GM12878 (cell line): ENCODE measurements around the gene WNT7A.

Experiments used
- CHD2 ChIP-seq: IDR thresholded peaks from 2 replicates; pipeline ENCODE4 v1.6.1; 2011; ENCODE audit warnings: low read depth, low read length, improper control_type of control experiment, borderline replicate concordance
- MEF2A ChIP-seq: IDR thresholded peaks from 2 replicates; pipeline ENCODE4 v1.6.1; 2011; ENCODE audit warnings: low read depth, mild to moderate bottlenecking, low read length, moderate library complexity; ENCODE audit not compliant: insufficient read depth
- NRF1 ChIP-seq: conservative IDR thresholded peaks from 2 replicates; pipeline ENCODE4 v1.6.1; 2011; ENCODE audit warnings: mild to moderate bottlenecking, low read depth, low read length, improper control_type of control experiment
- POLR2A ChIP-seq: IDR thresholded peaks from 2 replicates; pipeline ENCODE4 v1.6.1; 2011; ENCODE audit warnings: low read depth, mild to moderate bottlenecking, low read length
- RAD21 ChIP-seq: IDR thresholded peaks from 2 replicates; pipeline ENCODE4 v1.6.1; 2011; ENCODE audit warnings: mild to moderate bottlenecking, low read depth, low read length, moderate library complexity; ENCODE audit not compliant: insufficient read depth
- SMC3 ChIP-seq: IDR thresholded peaks from 2 replicates; pipeline ENCODE4 v1.6.1; 2011; ENCODE audit warnings: low read length, improper control_type of control experiment, borderline replicate concordance
- TF ChIP-seq, protein P1 (sequence below): IDR thresholded peaks from 2 replicates; pipeline ENCODE4 v1.6.1; 2012; ENCODE audit warnings: low read depth, low read length, improper control_type of control experiment
- TF ChIP-seq, protein P2 (sequence below): IDR thresholded peaks from 2 replicates; pipeline ENCODE4 v1.6.1; 2012; ENCODE audit warnings: mild to moderate bottlenecking, low read depth, low read length
- TF ChIP-seq, protein P3 (sequence below): fragments of 450-650 bp; IDR thresholded peaks from 2 replicates; pipeline ENCODE4 v1.6.1; 2017; ENCODE audit warnings: mild to moderate bottlenecking

DNA sequence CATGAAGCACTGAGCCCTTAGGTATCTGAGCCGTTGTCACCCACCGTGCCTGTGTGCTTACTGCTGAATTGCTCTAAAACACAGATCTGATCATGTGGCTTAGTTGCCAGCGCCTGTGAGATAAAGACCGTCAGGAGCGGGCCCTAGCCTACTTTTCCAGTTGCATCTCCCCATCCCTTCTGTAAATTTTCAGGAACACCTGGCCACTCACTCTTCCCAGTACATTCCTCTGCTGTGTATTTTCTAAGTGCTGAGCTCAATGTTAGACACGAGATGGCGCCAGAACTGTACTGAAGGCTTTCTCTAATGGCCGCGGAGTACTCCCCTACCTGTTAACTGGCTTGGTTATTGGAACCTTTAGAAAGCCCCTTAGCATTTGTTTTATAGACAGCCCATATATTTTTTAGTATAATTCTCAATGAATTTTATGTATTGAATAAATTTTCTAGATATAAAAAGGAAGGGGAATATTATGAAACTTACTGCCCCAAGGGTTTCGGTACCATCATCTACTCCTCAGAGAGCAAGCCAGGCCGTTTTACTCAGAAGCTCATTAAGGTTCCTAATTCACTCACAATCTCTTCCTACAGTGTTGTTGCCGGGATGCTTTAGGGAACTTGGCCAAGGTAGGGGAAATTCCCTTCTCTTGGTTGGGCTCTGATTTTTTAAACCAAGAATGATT, 16.7 kb upstream of the WNT7A start:
- TF ChIP-seq MEF2A, result no peak
- TF ChIP-seq CHD2, result no peak
- TF ChIP-seq, protein P1, sequence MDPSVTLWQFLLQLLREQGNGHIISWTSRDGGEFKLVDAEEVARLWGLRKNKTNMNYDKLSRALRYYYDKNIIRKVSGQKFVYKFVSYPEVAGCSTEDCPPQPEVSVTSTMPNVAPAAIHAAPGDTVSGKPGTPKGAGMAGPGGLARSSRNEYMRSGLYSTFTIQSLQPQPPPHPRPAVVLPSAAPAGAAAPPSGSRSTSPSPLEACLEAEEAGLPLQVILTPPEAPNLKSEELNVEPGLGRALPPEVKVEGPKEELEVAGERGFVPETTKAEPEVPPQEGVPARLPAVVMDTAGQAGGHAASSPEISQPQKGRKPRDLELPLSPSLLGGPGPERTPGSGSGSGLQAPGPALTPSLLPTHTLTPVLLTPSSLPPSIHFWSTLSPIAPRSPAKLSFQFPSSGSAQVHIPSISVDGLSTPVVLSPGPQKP, result no peak
- no peak for TF ChIP-seq POLR2A
- TF ChIP-seq, protein P2, sequence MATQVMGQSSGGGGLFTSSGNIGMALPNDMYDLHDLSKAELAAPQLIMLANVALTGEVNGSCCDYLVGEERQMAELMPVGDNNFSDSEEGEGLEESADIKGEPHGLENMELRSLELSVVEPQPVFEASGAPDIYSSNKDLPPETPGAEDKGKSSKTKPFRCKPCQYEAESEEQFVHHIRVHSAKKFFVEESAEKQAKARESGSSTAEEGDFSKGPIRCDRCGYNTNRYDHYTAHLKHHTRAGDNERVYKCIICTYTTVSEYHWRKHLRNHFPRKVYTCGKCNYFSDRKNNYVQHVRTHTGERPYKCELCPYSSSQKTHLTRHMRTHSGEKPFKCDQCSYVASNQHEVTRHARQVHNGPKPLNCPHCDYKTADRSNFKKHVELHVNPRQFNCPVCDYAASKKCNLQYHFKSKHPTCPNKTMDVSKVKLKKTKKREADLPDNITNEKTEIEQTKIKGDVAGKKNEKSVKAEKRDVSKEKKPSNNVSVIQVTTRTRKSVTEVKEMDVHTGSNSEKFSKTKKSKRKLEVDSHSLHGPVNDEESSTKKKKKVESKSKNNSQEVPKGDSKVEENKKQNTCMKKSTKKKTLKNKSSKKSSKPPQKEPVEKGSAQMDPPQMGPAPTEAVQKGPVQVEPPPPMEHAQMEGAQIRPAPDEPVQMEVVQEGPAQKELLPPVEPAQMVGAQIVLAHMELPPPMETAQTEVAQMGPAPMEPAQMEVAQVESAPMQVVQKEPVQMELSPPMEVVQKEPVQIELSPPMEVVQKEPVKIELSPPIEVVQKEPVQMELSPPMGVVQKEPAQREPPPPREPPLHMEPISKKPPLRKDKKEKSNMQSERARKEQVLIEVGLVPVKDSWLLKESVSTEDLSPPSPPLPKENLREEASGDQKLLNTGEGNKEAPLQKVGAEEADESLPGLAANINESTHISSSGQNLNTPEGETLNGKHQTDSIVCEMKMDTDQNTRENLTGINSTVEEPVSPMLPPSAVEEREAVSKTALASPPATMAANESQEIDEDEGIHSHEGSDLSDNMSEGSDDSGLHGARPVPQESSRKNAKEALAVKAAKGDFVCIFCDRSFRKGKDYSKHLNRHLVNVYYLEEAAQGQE, result no peak
- TF ChIP-seq NRF1, result no peak
- peak; percentile 91 for TF ChIP-seq RAD21
- peak; percentile 67 for TF ChIP-seq SMC3
- TF ChIP-seq, protein P3, sequence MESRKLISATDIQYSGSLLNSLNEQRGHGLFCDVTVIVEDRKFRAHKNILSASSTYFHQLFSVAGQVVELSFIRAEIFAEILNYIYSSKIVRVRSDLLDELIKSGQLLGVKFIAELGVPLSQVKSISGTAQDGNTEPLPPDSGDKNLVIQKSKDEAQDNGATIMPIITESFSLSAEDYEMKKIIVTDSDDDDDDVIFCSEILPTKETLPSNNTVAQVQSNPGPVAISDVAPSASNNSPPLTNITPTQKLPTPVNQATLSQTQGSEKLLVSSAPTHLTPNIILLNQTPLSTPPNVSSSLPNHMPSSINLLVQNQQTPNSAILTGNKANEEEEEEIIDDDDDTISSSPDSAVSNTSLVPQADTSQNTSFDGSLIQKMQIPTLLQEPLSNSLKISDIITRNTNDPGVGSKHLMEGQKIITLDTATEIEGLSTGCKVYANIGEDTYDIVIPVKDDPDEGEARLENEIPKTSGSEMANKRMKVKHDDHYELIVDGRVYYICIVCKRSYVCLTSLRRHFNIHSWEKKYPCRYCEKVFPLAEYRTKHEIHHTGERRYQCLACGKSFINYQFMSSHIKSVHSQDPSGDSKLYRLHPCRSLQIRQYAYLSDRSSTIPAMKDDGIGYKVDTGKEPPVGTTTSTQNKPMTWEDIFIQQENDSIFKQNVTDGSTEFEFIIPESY, result no peak
